GM12892 (cell line): Measurements from ENCODE around the gene PLAGL2.

ENCODE experiments used
- POLR2A ChIP-seq: IDR thresholded peaks from 2 replicates; pipeline ENCODE4 v1.6.1; 2011; ENCODE audit warnings: low read depth, low read length, control low read depth
- TAF1 ChIP-seq: IDR thresholded peaks from 2 replicates; pipeline ENCODE4 v1.6.1; 2011; ENCODE audit warnings: low read depth, mild to moderate bottlenecking, control low read depth, low read length, borderline replicate concordance

GRCh38 chr20:32181606-32182005 lies 25.9 kb downstream of the PLAGL2 start:
- TF ChIP-seq TAF1 = no peak
- no peak for TF ChIP-seq POLR2A
